GM13977 (cell line): ENCODE data around the gene H6PD.

Experiments used
- DNase-seq: peaks from one replicate; pipeline ENCODE4 v3.0.0; 2012; ENCODE audit warnings: low spot score
- in situ Hi-C: fragments of 300-500 bp; cut with MboI; formaldehyde crosslinking; loops from one replicate; pipeline ENCODE4 v1.12.0; 2022; ENCODE audit warnings: low sequenced_read_pairs, low pct_unique_long_range_greater_than_20kb, mixed read lengths, inconsistent platforms; ENCODE audit not compliant: unreplicated experiment
- TF ChIP-seq, protein P1 (sequence below): IDR thresholded peaks from 2 replicates; pipeline ENCODE4 v1.5.1; 2012; ENCODE audit warnings: mild to moderate bottlenecking, control low read depth; ENCODE audit not compliant: insufficient read depth; ENCODE audit errors: extremely low read depth, missing control alignments

H6PD gene

DNA sequence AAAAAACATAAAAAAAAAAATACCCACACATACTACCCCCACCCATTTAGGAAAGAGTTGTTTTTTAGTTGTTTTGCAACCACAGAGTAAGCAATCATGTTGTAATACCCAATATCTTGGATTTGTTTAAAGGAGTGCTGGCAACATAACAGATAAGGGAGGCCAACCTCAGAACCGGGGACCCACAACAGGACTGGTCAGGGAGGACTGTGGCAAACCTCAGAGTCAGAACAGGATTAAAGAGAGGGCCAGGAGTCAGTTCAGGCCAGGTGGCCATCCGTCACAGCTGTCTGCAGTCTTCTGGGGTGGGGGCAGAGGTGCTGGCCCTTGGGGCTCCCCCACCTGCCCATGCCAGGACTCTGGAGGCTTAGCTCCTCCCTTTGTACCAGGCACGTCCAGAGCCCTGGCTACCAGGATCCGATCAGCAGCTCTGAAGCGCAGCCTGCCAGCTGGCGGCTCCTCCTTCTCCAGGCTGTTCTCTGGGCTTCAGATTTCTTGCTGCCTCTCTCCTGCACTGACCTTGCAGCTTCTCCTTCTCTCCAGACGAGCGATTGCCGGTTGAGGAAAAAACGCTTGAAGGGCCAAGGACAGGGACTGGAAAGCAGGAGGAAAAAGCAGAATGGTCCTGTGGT is 7.9 kb downstream of the H6PD start:
- no peak for DNase-seq
- TF ChIP-seq, protein P1, sequence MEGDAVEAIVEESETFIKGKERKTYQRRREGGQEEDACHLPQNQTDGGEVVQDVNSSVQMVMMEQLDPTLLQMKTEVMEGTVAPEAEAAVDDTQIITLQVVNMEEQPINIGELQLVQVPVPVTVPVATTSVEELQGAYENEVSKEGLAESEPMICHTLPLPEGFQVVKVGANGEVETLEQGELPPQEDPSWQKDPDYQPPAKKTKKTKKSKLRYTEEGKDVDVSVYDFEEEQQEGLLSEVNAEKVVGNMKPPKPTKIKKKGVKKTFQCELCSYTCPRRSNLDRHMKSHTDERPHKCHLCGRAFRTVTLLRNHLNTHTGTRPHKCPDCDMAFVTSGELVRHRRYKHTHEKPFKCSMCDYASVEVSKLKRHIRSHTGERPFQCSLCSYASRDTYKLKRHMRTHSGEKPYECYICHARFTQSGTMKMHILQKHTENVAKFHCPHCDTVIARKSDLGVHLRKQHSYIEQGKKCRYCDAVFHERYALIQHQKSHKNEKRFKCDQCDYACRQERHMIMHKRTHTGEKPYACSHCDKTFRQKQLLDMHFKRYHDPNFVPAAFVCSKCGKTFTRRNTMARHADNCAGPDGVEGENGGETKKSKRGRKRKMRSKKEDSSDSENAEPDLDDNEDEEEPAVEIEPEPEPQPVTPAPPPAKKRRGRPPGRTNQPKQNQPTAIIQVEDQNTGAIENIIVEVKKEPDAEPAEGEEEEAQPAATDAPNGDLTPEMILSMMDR = no peak
- in situ Hi-C loops = no loop called here

DNA sequence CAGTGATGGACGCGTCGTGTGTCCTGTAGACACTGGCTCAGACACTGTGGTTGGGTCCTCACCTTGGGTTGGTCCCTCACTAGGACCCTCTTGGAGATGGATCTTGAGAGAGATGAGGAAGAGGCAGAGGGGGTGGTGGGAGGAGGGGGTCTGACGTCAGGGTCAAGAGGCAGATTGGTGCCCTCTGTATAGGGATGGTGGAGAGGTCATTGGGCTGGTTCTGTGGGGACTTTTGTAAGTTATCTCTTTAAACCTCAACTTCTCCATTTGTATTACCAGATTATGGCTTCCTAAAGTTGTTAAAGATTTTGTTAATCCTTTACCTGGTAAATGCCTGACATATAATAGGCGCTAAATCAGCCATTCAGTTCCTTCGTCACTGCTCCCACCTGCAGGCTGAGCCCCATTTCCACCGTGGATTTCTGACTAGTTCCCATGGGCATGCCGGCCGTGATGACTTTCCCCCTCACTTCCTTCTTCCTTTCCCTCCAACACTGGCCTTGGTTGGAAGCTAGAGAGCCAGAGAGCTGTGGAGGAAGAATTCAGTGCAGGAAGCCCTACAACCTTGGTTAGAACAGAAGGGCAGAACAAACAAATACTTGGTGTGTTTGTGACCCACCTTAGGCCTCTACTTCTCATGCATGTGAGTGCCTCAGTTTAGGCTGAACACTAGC is 8.6 kb downstream of the H6PD start:
- TF ChIP-seq, protein P1 = no peak
- in situ Hi-C loops = no loop called here

GRCh38 chr1:9244501-9245229 is 10.1 kb downstream of the H6PD start:
- TF ChIP-seq, protein P1 = no peak
- DNase-seq = no peak
- in situ Hi-C loops = no loop called here

More for the DNA sequence above, 8.6 kb downstream of the H6PD start:
- DNase-seq = no peak

DNA sequence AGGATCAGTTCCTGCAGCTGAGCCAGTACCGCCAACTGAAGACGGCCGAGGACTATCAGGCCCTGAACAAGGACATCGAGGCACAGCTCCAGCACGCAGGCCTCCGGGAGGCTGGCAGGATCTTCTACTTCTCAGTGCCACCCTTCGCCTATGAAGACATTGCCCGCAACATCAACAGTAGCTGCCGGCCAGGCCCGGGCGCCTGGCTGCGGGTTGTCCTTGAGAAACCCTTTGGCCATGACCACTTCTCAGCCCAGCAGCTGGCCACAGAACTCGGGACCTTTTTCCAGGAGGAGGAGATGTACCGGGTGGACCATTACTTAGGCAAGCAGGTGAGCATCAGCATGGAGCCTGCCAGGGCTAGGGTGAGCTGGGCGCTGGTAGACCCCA is 10.7 kb downstream of the H6PD start:
- in situ Hi-C loops = no loop called here
- DNase-seq = no peak
- TF ChIP-seq, protein P1 = no peak

GRCh38 chr1:9245661-9246060 is 11.1 kb downstream of the H6PD start:
- in situ Hi-C loops = no loop called here
- TF ChIP-seq, protein P1 = no peak
- no peak for DNase-seq

DNA sequence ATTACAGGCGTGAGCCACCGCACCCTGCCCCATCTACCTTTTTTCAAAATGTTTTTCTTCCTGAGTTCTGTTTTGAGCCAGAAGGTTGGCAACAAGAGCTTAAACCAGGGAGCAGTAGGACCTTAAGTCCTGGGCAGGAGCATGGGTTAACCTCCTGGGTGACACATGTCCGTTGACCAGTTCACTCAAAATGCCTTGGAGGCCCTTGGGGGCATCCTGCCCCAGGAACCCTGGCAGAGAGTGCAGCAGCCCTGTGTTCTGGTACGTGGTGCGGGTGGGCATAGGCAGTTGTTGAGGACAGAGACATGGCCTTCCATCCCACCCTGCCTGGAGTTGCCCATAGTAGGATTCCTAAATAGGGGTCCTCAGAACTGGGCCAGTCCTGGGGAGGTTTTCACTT is 11.6 kb downstream of the H6PD start:
- TF ChIP-seq, protein P1 = no peak
- no peak for DNase-seq
- in situ Hi-C loops = no loop called here
